K562 (cell line): Measurements from ENCODE around the gene RBFA. TPM values are rescaled to one million over a fixed set of nuclear protein-coding genes. Genes with fewer than 3 reads are reported as not detected.

ENCODE experiments used
- ATAC-seq: fragments of 200-7000 bp; cut with Tn5 transposase; 3 replicates; pipeline ENCODE4 v1.9.1; 2020; ENCODE audit warnings: moderate library complexity
- BruUV-seq: library from RNA; stranded (reverse); fragments of 400-500 nt; replicated peaks from 2 replicates; lab custom pipeline; 2021; lab: Mats Ljungman, UMichigan
- CTCF ChIA-PET: fragments of 300-600 bp; formaldehyde crosslinking; extraction: SDS; loops from one replicate; lab custom pipeline; 2021; ENCODE audit warnings: low intra/inter-chr PET ratio; lab: Yijun Ruan, JAX
- POLR2A ChIA-PET: fragments of 300-600, 350-650 bp; sonication (Branson Sonifier 250); formaldehyde crosslinking; extraction: SDS; loops from one replicate; lab custom pipeline; 2021; ENCODE audit warnings: antibody characterized with exemption, inconsistent platforms; lab: Yijun Ruan, JAX
- DNase-seq, 4 experiments: peaks; one replicate each; pipeline versions ENCODE4 v3.0.0 to v3.0.0-alpha.2; 2011 to 2018; ENCODE audit warnings: low spot score in 3 of 4, mixed read lengths in 3 of 4; ENCODE audit errors: extremely low read depth in 1 of 4
- FAIRE-seq: peaks from 2 replicates; lab custom pipeline; 2011; peaks lifted over from hg19 to GRCh38; lab: Jason Lieb, UNC
- H2AFZ ChIP-seq: 2 replicates; pipeline ENCODE4 v1.6.0; 2011; ENCODE audit warnings: low read depth, low read length, control low read depth, inconsistent platforms
- H3K27ac ChIP-seq: fragments of 200-600 bp; 3 replicates; pipeline ENCODE4 v1.8.0; 2011; ENCODE audit warnings: low read depth, mild to moderate bottlenecking, control low read depth, inconsistent platforms, low read length, moderate library complexity, mixed read lengths; ENCODE audit errors: extremely low read depth
- H3K27me3 ChIP-seq, 2 experiments: fragments of 300-600 bp in 1 of 2; 2 replicates in 1 of 2; 3 replicates in 1 of 2; pipeline versions ENCODE4 v1.6.0 to v1.8.0; 2011; ENCODE audit warnings: inconsistent platforms in 2 of 2, low read length in 2 of 2, mild to moderate bottlenecking in 1 of 2, mixed read lengths in 1 of 2, moderate library complexity in 1 of 2; ENCODE audit not compliant: control insufficient read depth in 2 of 2, insufficient read depth in 2 of 2
- H3K36me3 ChIP-seq: fragments of 300-600 bp; 3 replicates; pipeline ENCODE4 v1.8.0; 2011; ENCODE audit warnings: mild to moderate bottlenecking, low read length, inconsistent platforms; ENCODE audit not compliant: control insufficient read depth, insufficient read depth
- H3K4me1 ChIP-seq, 2 experiments: fragments of 200-600 bp in 1 of 2; replicated peaks in 1 of 2; 2 replicates in 1 of 2; 3 replicates in 1 of 2; pipeline versions ENCODE4 v1.5.1 to v1.8.0; 2011; ENCODE audit warnings: inconsistent platforms in 2 of 2, low read length in 2 of 2, mild to moderate bottlenecking in 1 of 2, mixed read lengths in 1 of 2, moderate library complexity in 1 of 2; ENCODE audit not compliant: control insufficient read depth in 2 of 2, insufficient read depth in 2 of 2
- H3K4me2 ChIP-seq: 2 replicates; pipeline ENCODE4 v1.6.1; 2011; ENCODE audit warnings: low read length, control low read depth, inconsistent platforms, mixed read lengths; ENCODE audit not compliant: insufficient read depth
- H3K4me3 ChIP-seq: fragments of 200-600 bp; sonication (generic), shearing (Covaris generic); 2 replicates; pipeline ENCODE4 v1.5.1; 2016; ENCODE audit warnings: control low read depth, inconsistent platforms
- H3K79me2 ChIP-seq: fragments of 200-600 bp; 3 replicates; pipeline ENCODE4 v1.8.0; 2011; ENCODE audit warnings: low read length, inconsistent platforms; ENCODE audit not compliant: control insufficient read depth, insufficient read depth
- H3K9ac ChIP-seq, 2 experiments: 2 replicates each; pipeline versions ENCODE4 v1.6.0 to v1.6.1; 2011; ENCODE audit warnings: low read depth in 2 of 2, low read length in 2 of 2, control low read depth in 1 of 2, inconsistent platforms in 1 of 2, mild to moderate bottlenecking in 1 of 2, mixed read lengths in 1 of 2; ENCODE audit not compliant: insufficient read depth in 1 of 2
- H3K9me1 ChIP-seq: one replicate; pipeline ENCODE4 v1.6.0; 2011; ENCODE audit warnings: inconsistent platforms, mild to moderate bottlenecking, low read length, moderate library complexity; ENCODE audit not compliant: control insufficient read depth, insufficient read depth
- H3K9me3 ChIP-seq: replicated peaks from 2 replicates; pipeline ENCODE4 v1.5.1; 2011; ENCODE audit warnings: low read depth, low read length, inconsistent platforms; ENCODE audit not compliant: control insufficient read depth, insufficient read depth
- H4K20me1 ChIP-seq: replicated peaks from 2 replicates; pipeline ENCODE4 v1.6.1; 2011; ENCODE audit warnings: low read length, inconsistent platforms, mixed read lengths; ENCODE audit not compliant: control insufficient read depth, insufficient read depth
- C11orf30 ChIP-seq: fragments of 450-650 bp; IDR thresholded peaks from 2 replicates; pipeline ENCODE4 v1.6.1; 2016; ENCODE audit warnings: low read depth, mild to moderate bottlenecking
- CAMTA2 ChIP-seq: fragments of 250-450 bp; sonication (Bioruptor Pico); conservative IDR thresholded peaks from 2 replicates; pipeline ENCODE4 v1.5.1; 2022
- CBX2 ChIP-seq: fragments of 200-600 bp; sonication (generic); IDR thresholded peaks from one replicate; pipeline ENCODE4 v1.6.1; 2012; ENCODE audit warnings: mild to moderate bottlenecking, low read length, inconsistent platforms; ENCODE audit not compliant: insufficient read depth, poor library complexity, severe bottlenecking
- CLOCK ChIP-seq: fragments of 250-450 bp; sonication (Bioruptor Pico); IDR thresholded peaks from 2 replicates; pipeline ENCODE4 v1.4.0; 2020; ENCODE audit warnings: mild to moderate bottlenecking, moderate library complexity, borderline replicate concordance
- DNMT1 ChIP-seq: fragments of 450-650 bp; IDR thresholded peaks from 2 replicates; pipeline ENCODE4 v1.6.1; 2016; ENCODE audit warnings: antibody characterized with exemption, mild to moderate bottlenecking
- ELF1 ChIP-seq: fragments of 200-800 bp; sonication (Bioruptor generic); IDR thresholded peaks from 2 replicates; pipeline ENCODE4 v1.6.1; 2016; ENCODE audit warnings: missing genetic modification characterization, missing compliant biosample characterization
- HNRNPL ChIP-seq: fragments of 200-400 bp; formaldehyde crosslinking; IDR thresholded peaks from 2 replicates; pipeline ENCODE4 v1.6.1; 2017; ENCODE audit warnings: low read depth, mild to moderate bottlenecking, low read length
- ILF3 ChIP-seq: fragments of 450-650 bp; IDR thresholded peaks from 2 replicates; pipeline ENCODE4 v1.6.1; 2018; ENCODE audit warnings: antibody characterized with exemption, mild to moderate bottlenecking, moderate library complexity, borderline replicate concordance
- MTF1 ChIP-seq: fragments of 250-450 bp; sonication (Bioruptor Pico); IDR thresholded peaks from 2 replicates; pipeline ENCODE4 v1.9.0; 2021; ENCODE audit warnings: moderate library complexity, mild to moderate bottlenecking, inconsistent platforms, borderline replicate concordance
- NCOR1 ChIP-seq: fragments of 450-650 bp; IDR thresholded peaks from 2 replicates; pipeline ENCODE4 v1.6.1; 2016; ENCODE audit warnings: mild to moderate bottlenecking, moderate library complexity
- SMARCA4 ChIP-seq: fragments of 450-650 bp; IDR thresholded peaks from 2 replicates; pipeline ENCODE4 v1.6.1; 2016
- ZBTB11 ChIP-seq, 3 experiments: fragments of 200-800 bp in 1 of 3; fragments of 250-450 bp in 1 of 3; fragments of 450-650 bp in 1 of 3; sonication (Bioruptor Pico) in 1 of 3; sonication (Bioruptor generic) in 1 of 3; formaldehyde crosslinking in 1 of 3; IDR thresholded peaks; 2 replicates each; pipeline versions ENCODE4 v1.6.1 to v1.8.0; 2016 to 2022; ENCODE audit warnings: mild to moderate bottlenecking in 2 of 3, missing genetic modification characterization in 2 of 3, missing compliant biosample characterization in 1 of 3, moderate library complexity in 1 of 3
- ZKSCAN8 ChIP-seq: fragments of 200-800 bp; sonication (Bioruptor generic); IDR thresholded peaks from 2 replicates; pipeline ENCODE4 v1.6.1; 2016; ENCODE audit warnings: missing genetic modification characterization, missing compliant biosample characterization
- ZNF274 ChIP-seq: IDR thresholded peaks from 2 replicates; pipeline ENCODE4 v1.6.1; 2011; ENCODE audit warnings: low read depth, mild to moderate bottlenecking, low read length, moderate library complexity, borderline replicate concordance
- ZNF77 ChIP-seq: fragments of 250-450 bp; sonication (Bioruptor Pico); IDR thresholded peaks from 2 replicates; pipeline ENCODE4 v1.5.0; 2020
- WGBS: fragments of 100-300 bp; shearing (Covaris generic); methylation state at CpG from one replicate; pipeline ENCODE4 v1.1.6; 2016; ENCODE audit warnings: low coverage, mixed read lengths; ENCODE audit not compliant: insufficient coverage; ENCODE audit errors: missing lambda C conversion rate; 5-methylcytosine and 5-hydroxymethylcytosine counted together
- in situ Hi-C: fragments of 300-500 bp; cut with MboI; formaldehyde crosslinking; loops from 4 replicates; pipeline ENCODE4 v1.15.0; 2018; ENCODE audit warnings: inconsistent platforms, mixed read lengths
- intact Hi-C: fragments of 100-400 bp; cut with micrococcal nuclease; formaldehyde crosslinking; loops from 2 replicates; pipeline ENCODE4 v1.14.2; 2022
- polyA plus RNA-seq, 8 experiments: library from polyadenylated mRNA; depleted of rRNA in 4 of 8; stranded (reverse) in 5 of 8; unstranded in 3 of 8; fragments of >200 nt; fragmentation: Nextera tagmentation in 2 of 8; fragmentation: Illumina TruSeq in 1 of 8; extraction: Ambion mirVana in 2 of 8; extraction: Trizol in 1 of 8; gene quantifications; 2 replicates each; pipeline versions ENCODE4 v1.2.1 to v1.2.3, GENCODE V29; 2011 to 2014; ENCODE audit warnings: inconsistent platforms in 1 of 8, missing spikeins in 1 of 8
- total RNA-seq, 7 experiments: library from RNA; depleted of rRNA in 6 of 7; stranded (reverse); fragments of >200 nt in 6 of 7; fragmentation: Illumina TruSeq in 2 of 7; extraction: Trizol in 2 of 7; gene quantifications; 2 replicates each; pipeline versions ENCODE4 v1.2.1 to v1.2.3, GENCODE V29; 2011 to 2021; ENCODE audit warnings: low replicate concordance in 1 of 7

RBFA gene
- total and polyA plus RNA-seq, 9 of the 15 experiments (the other 6 are each of a cell fraction or from before 2014, with no cell fraction given), result 3.4 to 41.9 (median 25.8) TPM

- FAIRE-seq, result no peak
- Histone ChIP-seq H3K4me2 (no peak overlapping the region), H3K27me3 (no peaks in the 10 kb centered on the region)
These were observed 31.5 kb downstream of the RBFA start for GRCh38 chr18:80065705-80066104.

More at GRCh38 chr18:80065705-80066104, 31.5 kb downstream of the RBFA start:
- H2AFZ ChIP-seq, result no peak overlapping the region
- H3K4me3 ChIP-seq, result no peak overlapping the region
- H3K79me2 ChIP-seq, result no peaks in the 10 kb centered on the region
- 0 out of 2 replicates have a peak, but pooled peaks cover 3% of the 10 kb centered on the region for H3K9me3 ChIP-seq
- TF ChIP-seq NCOR1, result no peak
- TF ChIP-seq CLOCK (CRISPR knock-in tag), result no peak
- no peak for TF ChIP-seq SMARCA4
- no peak for TF ChIP-seq MTF1 (CRISPR knock-in tag)
- no peak for TF ChIP-seq ILF3
- TF ChIP-seq HNRNPL, result no peak
- TF ChIP-seq CAMTA2, result no peak
- no peak for TF ChIP-seq ZNF274
- no peak for TF ChIP-seq DNMT1
- TF ChIP-seq CBX2, result no peak
- no peak for TF ChIP-seq ELF1
- TF ChIP-seq ZBTB11 (CRISPR knock-in tag; IDR thresholded peaks at IDR 0.05), result no peak
- no peak for TF ChIP-seq C11orf30
- no peak for TF ChIP-seq ZKSCAN8 (CRISPR knock-in tag)
- no peak for TF ChIP-seq ZNF77
- TF ChIP-seq, all 486 proteins: peak for 0
- intact Hi-C loops (no loop called here), in situ Hi-C loops (no loop called here)
- 52% methylated on average over 5 of the region's 9 CpGs for WGBS
- BruUV-seq, result no TSS peak
- Histone ChIP-seq H3K36me3 (no peaks in the 10 kb centered on the region), H3K27ac (no peak overlapping the region), H3K9ac (no peak overlapping the region), H3K9me1 (no peaks in the 10 kb centered on the region), H3K4me1 (no peaks in the 10 kb centered on the region; a peak in 2 of 5 replicates), H4K20me1 (no peaks in the 10 kb centered on the region)
- no peak for DNase-seq
- POLR2A ChIA-PET, result interaction anchor here (0.6 kb wide), 1 partner anchor 44 kb away, joined by 3 read pairs; no protein-coding TSS in a partner anchor
- CTCF ChIA-PET, result no interaction called here
- ATAC-seq, result no peak
